GM21381 (cell line): ENCODE data around the gene PDE4B.
"Not testable (repeated sequence)": the region's sequence is repeated elsewhere in the genome, so short reads cannot be mapped to it uniquely, and the experiment has no call there.

Experiments used
- ATAC-seq: cut with Tn5 transposase; IDR thresholded peaks from one replicate; pipeline ENCODE4 v1.9.1; 2021; ENCODE audit warnings: mild to moderate bottlenecking, moderate library complexity; ENCODE audit not compliant: unreplicated experiment

The PDE4B gene

DNA sequence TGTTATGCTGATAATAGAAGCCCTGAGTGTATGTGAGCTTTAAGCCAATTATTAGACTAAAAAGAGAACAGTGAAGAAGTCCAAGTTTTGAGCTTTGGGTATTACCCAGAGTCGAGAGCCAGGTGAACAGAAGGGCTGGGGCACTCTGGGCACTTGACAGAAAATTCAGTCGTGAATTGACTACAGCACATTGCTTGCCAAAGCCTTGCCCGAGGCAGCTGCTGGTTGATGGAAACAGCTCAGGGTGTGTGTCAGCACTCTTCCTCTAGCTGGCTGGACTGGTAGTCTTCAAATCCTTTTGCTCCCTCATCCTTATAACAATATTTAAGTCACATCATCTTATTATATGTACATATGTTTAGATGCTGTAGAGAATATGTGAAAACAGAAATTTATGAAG lies 21.3 kb downstream of the PDE4B start:
- no peak for ATAC-seq

DNA sequence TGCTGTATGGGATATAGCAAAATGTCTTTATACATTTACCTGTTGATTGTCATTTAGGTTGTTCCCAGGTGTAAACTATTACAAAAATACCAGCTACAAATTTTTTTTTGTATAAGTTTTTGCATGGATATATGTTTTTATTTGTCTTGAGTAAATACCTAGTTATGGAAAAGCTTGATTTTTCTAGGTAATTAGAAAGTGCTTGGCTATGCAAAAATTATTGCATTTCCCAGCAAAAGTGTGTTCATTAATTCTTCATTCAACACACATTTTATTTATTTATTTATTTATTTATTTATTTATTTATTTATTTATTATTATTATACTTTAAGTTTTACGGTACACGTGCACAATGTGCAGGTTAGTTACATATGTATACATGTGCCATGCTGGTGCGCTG lies 22.1 kb downstream of the PDE4B start:
- no peak for ATAC-seq

DNA sequence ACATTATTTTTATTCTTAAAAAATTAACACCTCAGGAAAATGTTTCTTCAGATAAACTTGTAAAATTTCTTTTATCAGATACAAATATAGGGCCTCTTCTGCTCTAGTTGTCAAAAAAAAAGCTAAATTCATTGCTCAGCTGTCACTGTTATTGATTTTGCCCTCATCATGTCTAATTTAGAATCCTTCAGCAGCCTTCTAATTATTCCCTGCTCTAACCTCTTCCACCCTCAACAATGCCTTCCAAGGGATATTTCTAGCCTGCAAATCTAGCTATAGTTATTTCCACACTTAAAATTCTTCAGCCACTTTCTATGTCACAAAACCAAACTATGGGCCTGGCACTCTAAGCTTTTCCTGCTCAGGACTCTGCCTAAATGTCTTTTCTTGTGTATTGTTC lies 25.2 kb downstream of the PDE4B start:
- ATAC-seq: no peak

DNA sequence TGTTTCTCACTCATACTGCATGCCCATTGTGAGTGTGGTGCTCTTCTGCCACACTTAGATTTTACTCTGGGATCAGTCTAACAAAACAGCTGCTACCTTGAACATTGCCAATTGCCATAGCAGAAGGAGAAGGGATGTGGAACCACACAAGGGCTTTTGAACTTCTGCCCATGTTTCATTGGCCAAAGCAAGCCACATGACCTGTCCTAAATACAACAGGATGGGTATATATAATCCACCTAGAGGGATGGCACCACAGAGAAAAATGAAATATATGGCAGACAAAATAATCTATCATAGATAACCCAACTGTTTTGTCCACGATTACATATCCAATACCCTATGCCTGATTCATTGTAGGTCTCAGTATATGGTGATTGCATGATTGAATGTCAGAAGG lies 26.3 kb downstream of the PDE4B start:
- ATAC-seq: no peak

DNA sequence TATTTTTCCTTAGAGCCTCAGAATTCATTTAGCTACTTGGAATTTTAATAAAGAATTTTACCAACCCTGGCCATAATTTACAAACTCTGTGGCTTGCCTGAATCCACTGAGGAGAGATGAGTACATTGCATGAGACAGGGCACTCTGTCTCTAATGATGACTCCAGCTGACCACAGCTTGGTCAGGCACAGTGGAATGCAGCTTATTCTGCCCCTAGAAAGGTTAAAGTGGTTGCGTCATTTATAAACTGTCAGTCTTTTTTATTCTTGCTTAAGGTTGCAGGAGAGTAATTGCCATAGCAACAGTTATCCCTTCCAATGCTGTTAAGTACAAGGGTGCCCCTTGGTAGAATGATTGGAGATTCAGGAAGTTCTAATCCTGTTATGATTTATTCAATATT lies 28.3 kb downstream of the PDE4B start:
- no peak for ATAC-seq

DNA sequence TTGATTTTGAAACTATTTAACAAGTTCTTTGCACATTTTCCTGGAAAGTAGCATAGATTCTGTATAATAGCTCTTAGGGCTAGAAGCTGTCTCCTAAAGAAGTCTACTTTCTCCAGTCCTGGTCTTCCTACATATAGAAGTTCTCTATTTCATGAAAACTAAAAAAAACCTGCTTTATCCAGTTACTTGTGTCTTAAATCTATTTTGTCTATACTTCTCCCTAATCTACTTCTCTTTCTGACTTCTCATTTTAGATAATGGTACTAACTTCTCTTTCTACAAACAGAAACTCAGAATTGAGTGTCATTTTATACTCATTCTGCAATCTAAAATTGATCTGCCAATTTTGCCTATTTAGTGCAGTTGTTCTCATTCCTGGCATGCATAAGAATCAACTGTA lies 28.7 kb downstream of the PDE4B start:
- ATAC-seq: no peak

DNA sequence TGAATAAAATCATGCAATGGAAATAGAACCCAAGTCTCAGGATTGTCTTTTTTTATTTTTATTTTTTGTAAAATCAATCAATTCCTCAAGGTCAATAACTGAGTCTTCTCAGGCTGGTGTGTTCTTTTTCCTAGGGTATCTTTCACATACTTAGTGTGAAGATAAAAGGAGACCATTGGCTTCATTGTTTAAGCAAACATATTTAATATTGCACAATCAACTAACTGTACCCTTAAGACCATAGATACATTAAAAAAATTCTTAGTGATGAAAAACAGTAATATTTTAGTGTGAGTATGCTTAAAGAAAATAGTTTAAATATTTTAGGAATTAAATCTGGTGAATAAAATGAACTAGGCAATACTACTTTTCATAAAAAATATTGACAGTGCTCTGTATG lies 31.4 kb downstream of the PDE4B start:
- no peak for ATAC-seq

DNA sequence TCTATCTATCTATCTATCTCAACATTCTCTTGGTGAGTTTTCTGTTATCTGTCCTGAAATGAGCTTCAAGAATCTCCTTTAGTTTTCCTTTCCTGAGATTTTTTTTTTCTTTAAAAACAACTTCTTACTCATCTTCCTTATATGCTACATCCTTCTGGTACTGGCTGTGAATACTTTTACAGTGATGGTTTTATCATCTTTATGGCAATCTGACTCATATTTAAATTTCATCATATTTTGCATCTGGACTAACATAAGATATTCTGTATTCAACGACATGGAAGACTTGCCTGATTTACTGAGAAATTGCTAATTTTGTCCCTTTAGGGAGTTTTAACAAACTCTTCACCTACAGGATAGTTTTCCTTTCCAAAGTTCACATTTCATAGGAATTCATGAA lies 33.0 kb downstream of the PDE4B start:
- ATAC-seq: no peak

DNA sequence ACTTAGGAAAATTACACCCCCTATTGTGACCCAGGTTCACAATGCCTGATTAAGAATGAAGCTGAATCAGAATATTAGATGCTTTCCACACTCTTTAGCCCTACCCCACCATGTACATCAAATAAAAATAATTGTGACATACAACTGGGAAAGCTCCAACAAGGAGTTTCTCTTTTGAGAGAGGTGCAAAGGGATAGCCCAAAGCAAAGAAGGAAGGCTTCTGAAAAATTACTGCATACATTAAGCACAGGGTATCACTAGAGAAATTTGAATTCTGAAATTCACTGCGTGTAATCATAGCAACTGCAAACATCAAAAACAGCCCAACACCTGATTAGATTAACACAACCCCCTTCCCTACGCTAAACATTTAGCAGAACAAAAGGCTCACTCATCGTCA lies 34.1 kb downstream of the PDE4B start:
- no peak for ATAC-seq

DNA sequence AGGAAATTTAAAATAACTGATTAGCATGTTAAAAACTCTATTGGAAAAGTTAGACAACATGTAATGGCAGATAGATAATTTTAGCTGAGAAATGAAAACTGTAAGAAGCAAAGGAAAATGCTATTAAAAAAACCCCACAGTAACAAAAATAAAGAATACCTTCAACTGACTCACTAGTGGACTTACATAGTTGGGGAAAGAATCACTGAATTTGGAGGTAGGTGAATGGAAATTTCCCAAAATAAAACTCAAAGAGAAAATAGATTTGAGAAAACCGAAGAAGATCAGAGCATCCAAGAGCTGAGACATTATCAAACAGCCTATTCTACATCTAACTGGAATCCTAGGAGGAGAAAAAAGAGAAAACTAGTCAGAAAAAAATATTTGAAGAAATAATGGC lies 34.7 kb downstream of the PDE4B start:
- no peak for ATAC-seq

DNA sequence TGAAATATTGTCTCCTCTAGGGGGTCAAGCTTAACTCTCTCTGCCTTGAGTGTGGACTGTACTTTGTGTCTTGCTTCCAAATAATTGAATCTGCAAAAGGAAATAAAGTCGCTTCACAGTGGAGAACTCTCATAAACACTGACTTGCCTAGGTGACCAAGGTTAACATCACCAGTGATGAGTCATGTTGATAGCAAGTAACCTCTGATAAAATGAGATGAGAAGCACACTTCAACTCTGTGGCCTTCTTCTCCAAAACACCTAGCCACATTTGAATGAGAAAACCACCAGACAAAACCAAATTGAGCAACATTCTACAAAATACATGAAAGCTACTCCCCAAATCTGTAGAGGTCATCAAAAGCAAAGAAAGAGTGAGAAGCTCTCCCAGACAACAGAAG lies 37.6 kb downstream of the PDE4B start:
- no peak for ATAC-seq

DNA sequence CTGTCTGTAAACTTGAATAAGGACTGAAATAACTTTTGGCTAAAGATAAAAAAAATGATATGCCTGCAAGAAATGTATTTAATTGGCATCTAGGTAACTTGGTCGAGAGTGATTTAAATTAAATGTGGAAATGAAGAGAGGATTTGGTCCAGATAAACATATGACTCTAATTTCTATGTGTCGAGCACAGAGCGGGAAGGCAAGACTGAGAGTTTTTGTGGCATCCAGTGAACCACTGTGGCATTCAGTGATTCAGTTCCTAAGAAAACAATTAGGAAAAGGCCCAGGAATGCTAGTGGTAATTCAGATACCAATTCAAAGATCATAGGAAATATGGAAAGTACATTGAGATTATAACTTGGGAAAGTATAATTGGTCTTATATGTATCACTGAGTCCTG lies 39.6 kb downstream of the PDE4B start:
- no peak for ATAC-seq

DNA sequence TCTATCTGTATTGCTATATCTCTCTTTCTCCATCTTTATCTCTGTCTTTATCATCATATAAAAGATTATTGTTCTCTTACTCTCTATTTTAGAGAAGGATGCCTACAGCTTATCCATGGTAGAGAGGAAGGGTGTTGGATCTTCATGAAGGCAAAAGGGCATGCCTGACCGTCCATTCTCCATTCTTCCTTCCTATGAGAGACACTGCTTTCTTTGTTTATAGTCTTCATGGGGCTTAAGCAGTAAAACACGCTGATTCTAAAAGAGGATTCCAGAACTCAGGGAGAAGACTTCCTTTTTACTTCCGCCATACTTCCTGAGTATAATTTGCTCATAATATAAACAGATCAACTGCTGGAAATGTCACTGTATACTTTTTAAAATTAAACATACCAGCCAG lies 44.0 kb downstream of the PDE4B start:
- ATAC-seq: no peak

DNA sequence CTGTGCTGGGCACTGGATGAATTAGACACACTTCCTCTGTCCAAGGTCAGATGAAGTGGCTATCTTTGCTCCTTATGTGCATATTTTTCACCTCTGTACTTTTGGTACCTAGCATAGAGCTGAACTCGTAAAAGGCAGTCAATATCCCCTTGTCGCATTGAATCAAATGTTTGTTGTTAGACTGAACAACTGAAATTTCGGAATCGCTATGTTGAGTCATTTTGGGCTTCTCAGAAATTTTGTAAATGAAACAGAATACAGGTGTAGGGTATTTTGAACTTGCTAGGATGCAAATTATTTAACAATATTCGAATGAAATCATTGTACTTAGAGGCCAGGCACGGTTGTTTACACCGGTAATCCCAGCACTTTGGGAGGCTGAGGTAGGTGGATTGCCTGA lies 48.0 kb downstream of the PDE4B start:
- ATAC-seq: no peak

DNA sequence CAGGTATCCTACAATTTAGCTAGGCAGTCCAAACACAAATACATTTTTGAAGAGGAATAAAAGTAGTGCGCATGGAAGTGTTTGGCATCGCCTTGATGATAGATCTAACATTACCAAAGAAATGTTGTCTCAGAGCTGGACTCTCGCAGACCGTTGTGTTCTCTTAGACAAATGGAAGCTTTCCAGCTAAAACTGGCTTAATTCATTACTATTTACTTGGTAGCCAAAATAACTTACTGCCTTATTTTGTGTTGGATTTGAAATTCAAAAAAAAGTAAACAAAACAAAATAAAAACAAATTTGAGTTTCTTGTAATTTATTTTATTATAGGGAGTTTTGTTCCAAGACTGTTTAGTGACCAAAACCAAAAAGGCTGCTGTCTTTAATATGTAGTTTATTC lies 51.6 kb downstream of the PDE4B start:
- ATAC-seq: no peak

DNA sequence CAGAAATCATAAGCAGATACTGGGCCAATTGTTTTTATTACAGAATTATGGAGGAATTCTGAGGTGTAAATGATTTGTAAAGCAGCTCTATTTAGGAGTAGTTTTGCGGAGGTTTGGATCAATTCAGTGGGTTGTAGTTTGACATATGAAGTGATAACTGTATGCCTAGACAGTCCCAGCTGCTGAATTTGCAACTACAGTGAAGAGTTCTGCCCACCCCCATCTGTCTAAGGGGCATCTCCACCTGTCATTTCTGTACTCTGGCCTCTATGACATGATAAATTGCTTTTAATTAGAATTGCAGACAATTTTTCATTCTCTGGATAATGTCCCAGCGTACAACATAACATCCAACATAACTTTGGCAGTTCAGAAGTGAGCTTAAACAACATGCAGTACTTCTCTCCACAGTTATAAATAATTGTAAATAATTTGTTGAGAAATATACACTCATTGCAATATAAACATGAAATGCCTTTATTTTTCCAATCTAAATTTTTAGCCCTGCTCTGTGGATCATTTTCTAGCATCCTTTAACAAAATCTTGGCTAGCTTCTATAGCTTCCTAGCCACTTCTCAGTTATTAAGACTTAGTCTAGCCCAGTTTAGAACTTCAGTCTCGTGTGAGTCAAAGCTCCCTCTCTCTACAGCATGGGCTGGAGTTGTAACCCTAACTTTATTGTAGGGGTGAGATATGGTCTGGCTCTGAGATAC lies 52.3 kb downstream of the PDE4B start:
- ATAC-seq: no peak

DNA sequence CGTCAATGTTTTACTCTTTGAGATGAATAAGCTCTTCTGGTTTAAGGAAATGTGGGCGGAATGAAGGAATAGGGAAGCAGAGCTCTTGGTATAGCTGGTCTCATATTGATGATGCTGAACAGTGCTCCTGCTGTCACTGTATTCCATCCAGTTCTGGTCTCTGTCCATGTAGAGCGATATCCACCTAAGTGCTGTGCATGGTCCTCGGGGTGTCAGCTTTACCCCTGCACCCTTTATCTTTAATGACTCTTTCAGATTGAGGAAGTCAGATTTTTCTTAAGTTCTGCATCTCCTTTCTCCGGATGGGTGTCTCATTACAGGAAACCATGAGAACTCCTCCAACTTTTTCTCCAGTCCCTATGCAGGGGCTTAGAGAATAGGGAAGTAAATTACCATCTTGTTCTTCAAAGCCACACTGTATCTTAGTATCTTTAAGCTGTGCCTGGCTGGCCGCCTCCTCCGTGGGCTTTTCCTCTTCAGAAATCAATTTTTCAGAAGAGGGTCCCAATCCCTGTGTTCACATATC lies 52.9 kb downstream of the PDE4B start:
- ATAC-seq: no peak

DNA sequence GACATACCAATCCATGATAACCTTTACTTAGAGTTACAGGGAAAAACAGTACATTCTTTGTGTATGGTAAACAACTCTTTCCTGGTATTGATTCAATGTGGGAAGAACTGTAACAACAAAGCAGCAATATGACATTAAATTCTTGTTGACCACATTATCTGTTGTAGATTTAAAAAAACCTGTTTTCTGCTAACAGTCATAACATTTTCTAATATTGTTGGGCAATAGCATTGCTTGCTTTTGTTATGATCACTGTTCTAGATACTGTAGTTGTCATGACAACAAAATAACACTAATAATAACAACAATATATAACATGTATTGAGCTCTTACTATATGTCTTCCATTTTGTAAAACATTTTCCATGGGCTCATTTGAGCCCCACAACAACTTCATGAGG lies 54.2 kb downstream of the PDE4B start:
- ATAC-seq: no peak

DNA sequence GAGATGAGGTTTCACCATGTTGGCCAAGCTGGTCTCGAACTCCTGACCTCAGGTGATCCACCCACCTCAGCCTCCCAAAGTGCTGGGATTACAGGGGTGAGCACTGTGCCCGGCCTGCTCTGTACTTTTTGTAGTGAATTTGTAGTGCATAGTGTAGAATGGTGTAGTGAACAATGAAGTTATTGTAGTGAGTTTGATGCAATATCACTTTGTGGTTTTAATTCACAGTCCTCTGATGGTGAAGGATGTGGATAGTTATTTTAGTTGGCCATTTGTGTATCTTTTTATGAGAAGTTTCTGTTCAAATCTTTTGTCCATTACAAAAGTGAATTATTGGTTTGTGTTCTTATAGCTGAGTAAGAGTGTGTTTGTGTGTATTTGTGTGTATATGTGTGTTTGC lies 57.6 kb downstream of the PDE4B start:
- ATAC-seq: no peak

DNA sequence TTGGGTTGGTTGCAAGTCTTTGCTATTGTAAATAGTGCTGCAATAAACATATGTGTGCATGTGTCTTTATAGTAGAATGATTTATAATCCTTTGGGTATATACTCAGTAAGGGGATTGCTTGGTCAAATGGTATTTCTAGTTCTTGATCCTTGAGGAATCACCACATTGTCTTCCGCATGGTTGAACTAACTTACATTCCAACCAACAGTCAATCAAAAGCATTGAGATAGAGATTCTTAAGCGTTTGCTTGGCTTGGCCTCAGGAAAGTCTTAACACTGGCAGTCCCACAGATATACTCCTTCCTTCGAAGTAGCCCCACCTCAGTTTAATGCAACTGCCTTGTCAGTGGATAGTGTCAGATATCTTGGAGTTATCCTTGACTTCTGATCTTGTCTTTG lies 63.9 kb downstream of the PDE4B start:
- not testable (repeated sequence) for ATAC-seq

DNA sequence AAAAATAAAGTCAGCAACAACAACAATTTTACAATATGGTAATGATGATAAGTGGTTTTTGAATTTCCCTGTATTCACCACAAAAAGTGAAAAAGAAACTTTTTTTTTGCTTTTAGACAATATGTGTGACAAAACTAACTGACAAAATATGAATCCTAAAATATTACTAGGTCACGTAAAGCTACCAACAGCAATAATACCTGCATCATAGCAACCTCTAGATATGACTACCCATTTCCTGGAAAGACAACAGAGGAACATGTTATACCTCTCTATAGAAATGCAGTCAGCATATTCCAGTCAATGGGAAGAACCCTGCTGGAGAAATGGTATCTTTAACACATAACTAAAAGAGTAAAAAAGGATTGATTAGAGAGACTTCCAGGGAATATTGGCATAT lies 73.7 kb downstream of the PDE4B start:
- ATAC-seq: no peak

DNA sequence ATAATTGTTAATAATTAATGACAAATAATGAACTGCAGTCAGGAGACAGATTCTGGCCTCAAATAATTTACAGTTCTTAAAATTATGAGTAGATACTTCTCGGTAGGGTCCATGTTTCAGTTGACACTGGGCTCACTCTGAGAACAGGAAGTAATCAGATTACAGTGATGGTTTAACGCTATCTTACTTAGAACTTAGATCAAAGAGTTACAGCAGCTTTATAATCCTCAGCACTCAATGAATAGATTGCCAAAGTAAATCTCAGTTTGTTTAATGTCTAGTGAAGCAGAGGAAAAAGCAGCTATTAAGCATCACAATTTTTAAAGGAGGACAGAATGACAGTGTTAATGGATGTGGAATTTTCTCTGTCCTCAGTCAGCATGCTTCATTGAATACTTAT lies 79.6 kb downstream of the PDE4B start:
- no peak for ATAC-seq

DNA sequence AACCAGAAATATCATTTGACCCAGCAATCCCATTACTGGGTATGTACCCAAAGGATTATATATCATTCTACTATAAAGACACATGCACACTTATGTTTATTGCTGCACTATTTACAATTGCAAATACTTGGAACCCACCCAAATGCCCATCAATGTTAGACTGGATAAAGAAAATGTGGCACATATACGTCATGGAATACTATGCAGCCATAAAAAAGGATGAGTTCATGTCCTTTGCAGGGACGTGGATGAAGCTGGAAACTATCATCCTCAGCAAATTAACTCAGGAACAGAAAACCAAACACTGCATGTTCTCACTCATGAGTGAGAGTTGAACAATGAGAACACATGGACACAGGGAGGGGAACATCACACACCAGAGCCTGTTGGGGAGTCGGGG lies 85.6 kb downstream of the PDE4B start:
- not testable (repeated sequence) for ATAC-seq
